SHP77 (cell line): ENCODE results near the gene CCDC92B.
"Not testable (repeated sequence)": the region's sequence is repeated elsewhere in the genome, so short reads cannot be mapped to it uniquely, and the experiment has no call there.

Source experiments
- DNase-seq, 2 experiments: peaks; one replicate each; lab custom pipeline; 2025; lab: John Stamatoyannopoulos, UW

Gene CCDC92B

GRCh38 chr17:2689411-2690164 is 59.9 kb downstream of the CCDC92B start:
- no peak for DNase-seq

GRCh38 chr17:2688351-2689342 is 60.8 kb downstream of the CCDC92B start:
- DNase-seq, result no peak

GRCh38 chr17:2687074-2687418 is 62.4 kb downstream of the CCDC92B start:
- no peak for DNase-seq

GRCh38 chr17:2685696-2686095 is 63.8 kb downstream of the CCDC92B start:
- no peak for DNase-seq

- no peak for DNase-seq
These were observed 64.9 kb downstream of the CCDC92B start for GRCh38 chr17:2684549-2684948.

GRCh38 chr17:2683912-2684311 is 65.5 kb downstream of the CCDC92B start:
- DNase-seq, result no peak

- no peak for DNase-seq
These were observed 67.1 kb downstream of the CCDC92B start for GRCh38 chr17:2682176-2682938.

GRCh38 chr17:2681650-2682049 is 67.8 kb downstream of the CCDC92B start:
- DNase-seq, result no peak

- no peak for DNase-seq
These were observed 68.5 kb downstream of the CCDC92B start for GRCh38 chr17:2680961-2681360.

- not testable (repeated sequence) for DNase-seq
These were observed 70.2 kb downstream of the CCDC92B start for GRCh38 chr17:2679247-2679646.
